ENCODE data around the gene C12orf57. TPM values are rescaled to one million over a fixed set of nuclear protein-coding genes. Genes with fewer than 3 reads are reported as not detected.

C12orf57 gene
- total RNA-seq: 100 to 1,000 TPM; 251 to 495 (median 436) TPM

- Histone ChIP-seq H3K36me3 (peaks cover 13% of the 10 kb centered on the region), H3K4me3 (peak within 1 kb of the TSS; percentile 69), H3K27me3 (no peaks in the 10 kb centered on the region), H3K4me1 (peaks cover 36% of the 10 kb centered on the region), H3K9me3 (no peaks in the 10 kb centered on the region), H3K27ac (peak within 1 kb of the TSS; percentile 97)
- DNase-seq (ENCODE audit: low spot score in 2 of 2): peak in 1 of 2 donors; percentile 86
- WGBS: under 1% methylated on average over 23 of the region's 31 CpGs
- TF ChIP-seq POLR2AphosphoS5 (IDR thresholded peaks at IDR 0.05): peak in 2 of 3 donors; percentile 6 to 60
- no peak for TF ChIP-seq CTCF (IDR thresholded peaks at IDR 0.05)
- peak; percentile 19 to 78 for TF ChIP-seq POLR2A (IDR thresholded peaks at IDR 0.05)
- TF ChIP-seq EP300 (IDR thresholded peaks at IDR 0.05): no peak
Observed at GRCh38 chr12:6943722-6944380, at the start of gene C12orf57, which contains the start of gene RNU7-1. TSS of gene C12orf57 (plus strand) at chr12:6944022. CDS start at chr12:6944122, 100 bp downstream. TSS of gene RNU7-1 (plus strand) at chr12:6943816.

- no peak overlapping the region for H3K4me3 ChIP-seq
- H3K9me3 ChIP-seq: no peaks in the 10 kb centered on the region
- WGBS: 92% methylated on average over 3 of the region's 3 CpGs
- DNase-seq (ENCODE audit: low spot score in 2 of 2): no peak
- H3K27me3 ChIP-seq: no peaks in the 10 kb centered on the region
- no peaks in the 10 kb centered on the region for H3K36me3 ChIP-seq
- peaks cover 13% of the 10 kb centered on the region for H3K4me1 ChIP-seq
- TF ChIP-seq POLR2A (IDR thresholded peaks at IDR 0.05) (no peak), POLR2AphosphoS5 (IDR thresholded peaks at IDR 0.05) (no peak), EP300 (IDR thresholded peaks at IDR 0.05) (no peak)
- H3K27ac ChIP-seq: no peak overlapping the region
Observed at GRCh38 chr12:6894321-6894720, 49.5 kb upstream of the C12orf57 start.

GRCh38 chr12:6896846-6897435 is 46.9 kb upstream of the C12orf57 start:
- WGBS: 71% methylated on average over 6 of the region's 6 CpGs
- Histone ChIP-seq H3K4me1 (peaks cover 7% of the 10 kb centered on the region), H3K9me3 (no peaks in the 10 kb centered on the region), H3K36me3 (no peaks in the 10 kb centered on the region), H3K27me3 (no peaks in the 10 kb centered on the region), H3K27ac (no peak overlapping the region), H3K4me3 (no peak overlapping the region)
- DNase-seq (ENCODE audit: low spot score in 2 of 2): no peak
- TF ChIP-seq EP300 (IDR thresholded peaks at IDR 0.05): no peak
- TF ChIP-seq POLR2AphosphoS5 (IDR thresholded peaks at IDR 0.05): no peak

- WGBS: 89% methylated on average over 5 of the region's 5 CpGs
- H3K27me3 ChIP-seq: no peaks in the 10 kb centered on the region
- H3K27ac ChIP-seq: no peak overlapping the region
- no peak for DNase-seq (ENCODE audit: low spot score in 2 of 2)
- no peaks in the 10 kb centered on the region for H3K36me3 ChIP-seq
- TF ChIP-seq POLR2A (IDR thresholded peaks at IDR 0.05) (no peak), CTCF (IDR thresholded peaks at IDR 0.05) (no peak), POLR2AphosphoS5 (IDR thresholded peaks at IDR 0.05) (no peak), EP300 (IDR thresholded peaks at IDR 0.05) (no peak)
- no peak overlapping the region for H3K4me3 ChIP-seq
- H3K4me1 ChIP-seq: peaks cover 11% of the 10 kb centered on the region
- H3K9me3 ChIP-seq: no peaks in the 10 kb centered on the region
Observed at GRCh38 chr12:6899427-6899826, 44.4 kb upstream of the C12orf57 start.

GRCh38 chr12:6899837-6900519 is 43.8 kb upstream of the C12orf57 start:
- no peak for TF ChIP-seq POLR2A (IDR thresholded peaks at IDR 0.05)
- TF ChIP-seq POLR2AphosphoS5 (IDR thresholded peaks at IDR 0.05): no peak
- TF ChIP-seq EP300 (IDR thresholded peaks at IDR 0.05): no peak
- TF ChIP-seq CTCF (IDR thresholded peaks at IDR 0.05): no peak
- H3K36me3 ChIP-seq: no peaks in the 10 kb centered on the region
- no peak overlapping the region for H3K4me3 ChIP-seq
- DNase-seq (ENCODE audit: low spot score in 2 of 2): peak in 1 of 2 donors; percentile 77
- H3K9me3 ChIP-seq: no peaks in the 10 kb centered on the region
- H3K27me3 ChIP-seq: no peaks in the 10 kb centered on the region
- H3K27ac ChIP-seq: no peak overlapping the region
- 64% methylated on average over 10 of the region's 10 CpGs for WGBS
- H3K4me1 ChIP-seq: peaks cover 13% of the 10 kb centered on the region

GRCh38 chr12:6902448-6902847 is 41.4 kb upstream of the C12orf57 start:
- H3K9me3 ChIP-seq: no peaks in the 10 kb centered on the region
- no peak for TF ChIP-seq POLR2A (IDR thresholded peaks at IDR 0.05)
- no peak for TF ChIP-seq CTCF (IDR thresholded peaks at IDR 0.05)
- no peak for TF ChIP-seq EP300 (IDR thresholded peaks at IDR 0.05)
- TF ChIP-seq POLR2AphosphoS5 (IDR thresholded peaks at IDR 0.05): no peak
- DNase-seq (ENCODE audit: low spot score in 2 of 2): no peak
- WGBS: 85% methylated on average over 4 of the region's 4 CpGs
- no peak overlapping the region for H3K27ac ChIP-seq
- peaks cover 18% of the 10 kb centered on the region for H3K4me1 ChIP-seq
- no peak overlapping the region for H3K4me3 ChIP-seq
- peaks cover 4% of the 10 kb centered on the region for H3K36me3 ChIP-seq
- H3K27me3 ChIP-seq: no peaks in the 10 kb centered on the region
